Left lung (tissue), 10 donors: Measurements from ENCODE around the gene ATAD5. TPM values are rescaled to one million over a fixed set of nuclear protein-coding genes. Genes with fewer than 3 reads are reported as not detected.
"Not testable (repeated sequence)": the region's sequence is repeated elsewhere in the genome, so short reads cannot be mapped to it uniquely, and the experiment has no call there.

Experiments
- ATAC-seq: fragments of 200-7000 bp; cut with Tn5 transposase; one replicate; pipeline ENCODE4 v1.9.1; 2020; ENCODE audit warnings: moderate library complexity
- DNase-seq, 4 donors: peaks; one replicate each; pipeline ENCODE4 v3.0.0-alpha.2; 2013 to 2020
- H3K27ac ChIP-seq, 2 donors: fragments of 200-600 bp; sonication (generic) in 1 of 2; one replicate each; pipeline versions ENCODE4 v1.5.0 to v1.8.0; 2020 to 2021
- H3K27me3 ChIP-seq, 2 donors: fragments of 200-600 bp; sonication (generic) in 1 of 2; one replicate each; pipeline versions ENCODE4 v1.5.0 to v1.8.0; 2020 to 2021
- H3K36me3 ChIP-seq, 2 donors: fragments of 200-600 bp; sonication (generic) in 1 of 2; one replicate each; pipeline versions ENCODE4 v1.5.0 to v1.8.0; 2020 to 2021
- H3K4me1 ChIP-seq, 2 donors: fragments of 200-600 bp; one replicate each; pipeline ENCODE4 v1.8.0; 2021
- H3K4me3 ChIP-seq, 2 donors: fragments of 200-600 bp; sonication (generic) in 1 of 2; one replicate each; pipeline versions ENCODE4 v1.5.0 to v1.8.0; 2020 to 2021; ENCODE audit warnings: mild to moderate bottlenecking in 1 of 2
- H3K9me3 ChIP-seq, 2 donors: fragments of 200-600 bp; sonication (generic) in 1 of 2; one replicate each; pipeline versions ENCODE4 v1.5.0 to v1.8.0; 2020 to 2021
- CTCF ChIP-seq, 2 donors: fragments of 200-600 bp; sonication (generic) in 1 of 2; IDR thresholded peaks; one replicate each; pipeline versions ENCODE4 v1.5.0 to v1.8.0; 2021; ENCODE audit warnings: antibody characterized with exemption in 2 of 2
- intact Hi-C, 2 donors: fragments of 100-400 bp; cut with DNase I; formaldehyde crosslinking; loops; one replicate each; pipeline versions ENCODE4 v1.11.2 to v1.14.2; 2022
- polyA plus RNA-seq, 6 donors: library from polyadenylated mRNA; unstranded; fragments of 120-200 nt; gene quantifications; one replicate each; pipeline ENCODE4 v1.2.1, GENCODE V29; 2013; ENCODE audit not compliant: insufficient read length in 6 of 6
- total RNA-seq, 2 donors: library from RNA; stranded (reverse); fragmentation: NEBNext Ultra II Directional; extraction: Animal tissue kit (Norgen Biotek cat#: 25700); gene quantifications; one replicate each; pipeline ENCODE4 v1.2.1, GENCODE V29; 2021
- donor health status: DM: no; HTN: yes; CAD: no.
- donor health status: DM: no; HTN: no; CAD: no.

ATAD5 gene
- total and polyA plus RNA-seq, 8 donors, result 2.6 to 10.6 (median 8.6) TPM

DNA sequence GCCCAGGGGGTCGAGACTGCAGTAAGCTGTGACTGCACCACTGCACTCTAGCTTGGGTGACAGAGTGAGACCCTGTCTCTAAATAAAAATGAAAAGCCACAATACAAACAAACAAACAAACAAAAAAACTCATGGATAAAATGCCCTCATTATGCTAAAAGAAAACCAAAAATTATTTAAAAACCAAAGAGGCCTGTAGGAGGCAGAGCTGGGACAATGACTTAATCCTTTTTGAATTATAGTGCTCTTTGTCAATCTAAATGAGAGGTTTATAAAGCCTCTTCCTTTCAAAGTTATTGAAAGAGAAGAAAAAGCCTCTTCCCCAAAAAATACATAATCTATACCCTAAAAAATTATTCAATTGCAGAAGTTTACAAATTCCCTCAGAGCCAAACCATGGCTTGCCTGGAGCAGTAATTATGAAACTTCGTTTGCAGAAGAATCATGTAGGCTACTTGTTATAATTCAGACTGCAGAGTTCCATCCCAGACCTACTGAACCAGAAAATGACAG, 25.8 kb upstream of the ATAD5 start:
- no peaks in the 10 kb centered on the region for H3K9me3 ChIP-seq
- no peak for ATAC-seq
- intact Hi-C loops, result no loop called here
- peak overlapping the region in 1 of 2 donors; percentile 25 for H3K27ac ChIP-seq
- peaks cover 0 to 53% of the 10 kb centered on the region in 2 donors for H3K4me1 ChIP-seq
- no peak for TF ChIP-seq CTCF (IDR thresholded peaks at IDR 0.05)
- H3K36me3 ChIP-seq, result peaks cover 0 to 40% of the 10 kb centered on the region in 2 donors
- no peaks in the 10 kb centered on the region for H3K27me3 ChIP-seq
- DNase-seq, result no peak
- H3K4me3 ChIP-seq, result no peak overlapping the region

- Histone ChIP-seq H3K9me3 (no peaks in the 10 kb centered on the region), H3K36me3 (peaks cover 0 to 21% of the 10 kb centered on the region in 2 donors), H3K27ac (peak overlapping the region in 1 of 2 donors; percentile 87), H3K4me1 (peaks cover 5 to 68% of the 10 kb centered on the region in 2 donors), H3K27me3 (no peaks in the 10 kb centered on the region), H3K4me3 (no peak overlapping the region)
- no peak for TF ChIP-seq CTCF (IDR thresholded peaks at IDR 0.05)
- no peak for ATAC-seq
- no peak for DNase-seq
- intact Hi-C loops, result no loop called here
Observed at GRCh38 chr17:30807896-30808295, 23.9 kb upstream of the ATAD5 start.

DNA sequence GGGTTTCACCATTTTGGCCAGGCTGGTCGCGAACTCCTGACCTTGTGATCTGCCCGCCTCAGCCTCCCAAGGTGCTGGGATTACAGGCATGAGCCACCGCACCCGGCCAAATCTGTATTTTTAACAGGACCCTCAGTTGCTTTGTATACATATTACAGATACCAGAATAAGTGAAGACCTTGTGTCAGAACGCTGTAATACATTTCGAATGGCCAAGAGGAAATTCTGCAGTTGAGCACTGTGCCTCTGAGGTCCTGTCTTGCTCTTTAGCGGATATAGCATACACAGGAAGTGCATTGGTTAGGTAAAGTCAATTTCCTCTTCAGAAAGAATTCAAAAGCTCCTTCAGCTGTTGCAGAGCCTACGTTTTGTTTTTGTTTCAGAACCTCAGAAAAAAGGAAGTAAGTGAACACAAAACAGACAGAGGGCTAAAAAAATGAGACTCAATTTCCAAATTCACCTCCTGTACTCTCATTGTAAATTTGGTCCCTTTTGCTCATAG, 22.9 kb upstream of the ATAD5 start:
- peak; percentile 54 for ATAC-seq
- no peaks in the 10 kb centered on the region for H3K27me3 ChIP-seq
- intact Hi-C loops, result no loop called here
- no peak for DNase-seq
- no peak overlapping the region for H3K4me3 ChIP-seq
- H3K9me3 ChIP-seq, result no peaks in the 10 kb centered on the region
- TF ChIP-seq CTCF (IDR thresholded peaks at IDR 0.05), result no peak
- peak overlapping the region; percentile 54 to 87 for H3K27ac ChIP-seq
- peaks cover 0 to 12% of the 10 kb centered on the region in 2 donors for H3K36me3 ChIP-seq
- peaks cover 5 to 77% of the 10 kb centered on the region in 2 donors for H3K4me1 ChIP-seq

GRCh38 chr17:30809867-30810266, 21.9 kb upstream of the ATAD5 start:
- intact Hi-C loops, result no loop called here
- Histone ChIP-seq H3K36me3 (peaks cover 0 to 2% of the 10 kb centered on the region in 2 donors), H3K27ac (peak overlapping the region; percentile 54 to 87), H3K27me3 (no peaks in the 10 kb centered on the region), H3K4me1 (peaks cover 5 to 88% of the 10 kb centered on the region in 2 donors), H3K9me3 (no peaks in the 10 kb centered on the region), H3K4me3 (no peak overlapping the region)
- no peak for TF ChIP-seq CTCF (IDR thresholded peaks at IDR 0.05)
- no peak for DNase-seq
- no peak for ATAC-seq

DNA sequence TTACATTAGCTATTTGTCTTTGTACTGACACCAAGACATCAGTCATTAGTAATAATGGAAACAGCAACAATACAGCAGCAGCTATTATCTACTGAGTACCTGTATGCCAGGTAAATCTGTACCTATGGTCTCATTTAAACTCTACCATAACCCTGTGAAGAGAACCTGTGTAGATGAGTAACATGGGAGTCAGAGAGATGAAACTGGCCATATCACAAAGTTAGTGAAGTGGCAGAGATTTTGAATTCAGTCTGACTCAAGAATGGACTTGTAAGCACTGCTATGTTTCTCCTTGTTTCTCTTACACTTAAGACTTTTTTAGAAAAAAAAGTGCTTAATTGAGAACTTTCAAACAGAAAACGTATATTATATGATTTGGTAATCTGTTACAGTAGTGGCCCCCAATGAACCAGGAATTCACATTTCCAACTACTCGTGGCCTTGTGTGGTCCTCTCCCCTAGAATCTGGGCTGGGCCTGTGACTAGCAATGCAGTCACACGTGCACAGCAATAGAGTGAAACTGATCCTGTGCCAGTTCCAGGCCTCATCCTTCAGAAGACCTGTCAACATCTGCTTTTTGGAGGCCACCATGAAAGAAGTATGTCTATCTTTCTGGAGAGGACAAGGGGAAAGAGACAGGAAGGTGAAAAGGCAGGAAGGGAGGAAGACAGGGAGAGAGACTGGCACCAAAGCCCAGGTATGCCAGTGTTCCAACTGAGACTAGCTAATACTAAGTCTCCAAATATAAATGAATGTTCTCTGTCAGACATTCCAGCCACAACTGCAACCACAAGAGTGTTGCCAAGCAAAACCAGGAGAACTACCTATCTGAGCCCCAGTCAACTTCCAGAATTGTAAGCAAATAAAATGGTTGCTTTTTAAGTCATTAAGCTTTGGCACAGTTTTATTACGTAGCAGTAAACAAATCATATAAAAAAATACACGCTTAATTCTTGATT, 19.3 kb upstream of the ATAD5 start:
- no peak for TF ChIP-seq CTCF (IDR thresholded peaks at IDR 0.05)
- Histone ChIP-seq H3K36me3 (no peaks in the 10 kb centered on the region), H3K9me3 (no peaks in the 10 kb centered on the region), H3K27ac (peak overlapping the region; percentile 42 to 60), H3K27me3 (no peaks in the 10 kb centered on the region), H3K4me3 (no peak overlapping the region), H3K4me1 (peaks cover 5 to 83% of the 10 kb centered on the region in 2 donors)
- DNase-seq (no peak), ATAC-seq (peak; percentile 44)
- intact Hi-C loops, result no loop called here

DNA sequence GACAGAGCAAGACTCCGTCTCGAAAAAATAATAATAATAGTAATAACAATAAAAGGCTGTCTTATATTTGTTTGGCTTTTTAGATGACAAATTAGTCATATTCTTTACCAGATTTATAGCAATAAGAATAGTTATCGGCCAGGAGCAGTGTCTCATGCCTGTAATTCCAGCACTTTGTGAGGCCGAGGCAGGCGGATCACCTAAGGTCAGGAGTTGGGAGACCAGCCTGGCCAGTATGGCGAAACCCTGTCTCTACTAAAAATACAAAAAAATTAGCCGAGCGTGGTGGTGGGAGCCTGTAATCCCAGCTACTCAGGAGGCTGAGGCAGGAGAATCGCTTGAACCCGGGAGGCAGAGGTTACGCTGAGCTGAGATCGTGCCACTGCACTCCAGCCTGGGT, 17.5 kb upstream of the ATAD5 start:
- H3K36me3 ChIP-seq, ATAC-seq, H3K9me3 ChIP-seq, H3K27me3 ChIP-seq, intact Hi-C loops, DNase-seq: not testable (repeated sequence)
- Histone ChIP-seq H3K4me3 (peak overlapping the region in 1 of 2 donors; percentile 2), H3K27ac (peak overlapping the region in 1 of 2 donors; percentile 75), H3K4me1 (peaks cover 9 to 85% of the 10 kb centered on the region in 2 donors)

DNA sequence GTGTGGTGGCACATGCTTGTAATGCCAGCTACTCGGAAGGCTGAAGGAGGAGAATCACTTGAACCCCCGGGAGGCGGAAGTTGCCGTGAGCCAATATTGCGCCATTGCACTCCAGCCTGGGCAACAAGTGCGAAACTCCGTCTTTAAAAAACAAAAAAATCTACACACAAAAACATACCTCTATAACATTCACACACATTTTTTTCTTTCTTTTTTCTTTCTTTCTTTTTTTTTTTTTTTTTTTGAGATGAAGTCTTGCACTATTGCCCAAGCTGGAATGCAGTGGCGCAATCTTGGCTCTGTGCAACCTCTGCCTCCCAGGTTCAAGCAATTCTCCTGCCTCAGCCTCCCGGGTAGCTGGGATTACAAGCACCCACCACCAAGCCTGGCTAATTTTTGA, 16.9 kb upstream of the ATAD5 start:
- intact Hi-C loops, H3K27me3 ChIP-seq, H3K9me3 ChIP-seq, H3K36me3 ChIP-seq: not testable (repeated sequence)
- DNase-seq (peak in 2 of 4 donors; percentile 74 to 90), ATAC-seq (peak; percentile 72)
- peak overlapping the region; percentile 19 to 75 for H3K27ac ChIP-seq
- peak overlapping the region in 1 of 2 donors; percentile 2 for H3K4me3 ChIP-seq
- peaks cover 11 to 85% of the 10 kb centered on the region in 2 donors for H3K4me1 ChIP-seq
